Central memory CD8-positive, alpha-beta T cell (primary cell): ENCODE results near the gene ERRFI1.

Experiments
- ATAC-seq: fragments of 150-1000 bp; cut with Tn5 transposase; replicated peaks from 2 replicates; pipeline ENCODE4 v1.10.0; 2022; ENCODE audit warnings: mild to moderate bottlenecking, moderate FRiP score, moderate number of reproducible peaks; ENCODE audit not compliant: poor library complexity, severe bottlenecking; ENCODE audit errors: extremely low read depth
- DNase-seq, 2 donors: peaks; one replicate each; pipeline ENCODE4 v3.0.0; 2021; ENCODE audit warnings: low spot score in 2 of 2
- H3K27ac Mint-ChIP-seq: one replicate; pipeline ENCODE4 v1.8.0; 2022; ENCODE audit warnings: low read depth, mild to moderate bottlenecking, moderate library complexity, mixed read lengths
- H3K27me3 Mint-ChIP-seq: one replicate; pipeline ENCODE4 v1.8.0; 2022; ENCODE audit warnings: mixed read lengths
- H3K36me3 Mint-ChIP-seq: one replicate; pipeline ENCODE4 v1.8.0; 2022; ENCODE audit warnings: mild to moderate bottlenecking, moderate library complexity, mixed read lengths; ENCODE audit not compliant: insufficient read depth
- H3K4me1 Mint-ChIP-seq: one replicate; pipeline ENCODE4 v1.8.0; 2022; ENCODE audit warnings: mixed read lengths
- H3K4me3 Mint-ChIP-seq: one replicate; pipeline ENCODE4 v1.8.0; 2022; ENCODE audit warnings: mild to moderate bottlenecking, moderate library complexity, mixed read lengths
- H3K9me3 Mint-ChIP-seq: one replicate; pipeline ENCODE4 v1.8.0; 2022; ENCODE audit warnings: mixed read lengths

Gene ERRFI1

DNA sequence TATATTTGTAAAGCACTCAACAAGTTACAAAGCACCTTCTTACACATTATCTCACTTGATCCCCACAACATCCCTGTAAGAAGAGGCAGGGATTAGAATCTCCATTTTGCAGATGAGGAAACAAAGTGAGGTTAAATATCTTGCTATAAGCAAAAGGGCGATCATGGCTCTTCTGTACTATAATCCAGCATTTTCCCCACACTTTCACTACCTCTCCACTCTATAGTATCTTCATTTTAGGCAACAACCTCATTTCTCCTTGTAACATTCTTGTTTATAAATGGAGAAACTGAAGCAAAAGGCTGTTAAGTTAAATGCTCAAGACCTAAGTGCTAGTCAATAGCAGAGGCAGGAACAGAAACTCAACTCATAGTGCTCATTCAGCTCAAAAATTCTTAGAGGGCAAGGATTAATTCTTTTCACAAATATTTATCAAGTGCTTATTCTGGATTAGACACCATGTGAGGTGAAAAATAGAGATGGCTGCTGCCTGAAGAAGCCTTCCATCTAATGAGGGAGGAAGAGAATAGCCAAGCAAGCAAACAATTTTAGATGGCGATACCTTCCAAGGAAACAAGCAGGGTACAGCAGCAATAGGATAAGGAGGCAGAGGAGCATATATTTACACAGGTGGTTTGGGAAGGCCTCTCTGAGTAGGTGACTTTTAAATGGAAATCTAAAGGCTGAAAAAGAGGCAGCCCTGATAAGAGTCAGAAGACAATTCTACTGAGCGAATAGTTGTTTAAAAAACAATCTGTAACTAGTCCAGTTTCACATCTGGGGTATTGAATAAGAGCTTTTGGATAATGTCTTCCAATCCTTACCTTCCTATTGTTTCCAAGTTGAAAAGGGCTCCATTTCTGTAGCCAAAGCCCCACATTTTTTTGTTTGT, 3.5 kb downstream of the ERRFI1 start:
- ATAC-seq: no peak
- H3K36me3 Mint-ChIP-seq: peaks cover 10% of the 10 kb centered on the region
- no peak overlapping the region for H3K27ac Mint-ChIP-seq
- H3K27me3 Mint-ChIP-seq: peaks cover 9% of the 10 kb centered on the region
- H3K9me3 Mint-ChIP-seq: no peaks in the 10 kb centered on the region
- H3K4me1 Mint-ChIP-seq: peaks cover 14% of the 10 kb centered on the region
- no peak for DNase-seq
- H3K4me3 Mint-ChIP-seq: no peak overlapping the region

DNA sequence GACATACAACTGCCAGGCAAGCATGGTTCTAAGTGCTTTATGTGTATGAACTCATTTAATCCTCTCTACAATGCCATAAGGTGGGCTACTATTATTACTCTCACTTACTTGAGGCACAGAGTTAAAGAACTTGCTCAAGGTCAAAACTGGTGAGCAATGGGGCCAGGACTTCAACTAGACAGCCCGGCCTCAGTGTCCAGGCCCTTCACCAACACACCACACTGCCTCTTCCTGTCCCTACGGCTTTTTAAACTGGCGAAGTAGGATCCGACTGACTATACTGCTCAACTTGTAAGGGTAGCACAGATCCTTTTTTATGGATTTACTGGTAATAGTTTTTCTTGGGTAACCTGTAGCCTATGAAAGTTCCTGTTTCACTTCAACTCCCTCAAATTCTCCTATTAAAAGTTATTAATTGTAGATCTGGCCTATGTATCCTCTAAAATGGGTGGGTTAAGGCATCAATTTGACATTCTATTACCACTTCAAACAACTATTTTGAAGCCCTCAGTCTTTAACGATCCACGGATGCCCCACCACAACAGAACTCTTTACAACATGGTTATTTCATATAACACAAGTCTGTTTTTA, 4.3 kb downstream of the ERRFI1 start:
- no peaks in the 10 kb centered on the region for H3K9me3 Mint-ChIP-seq
- H3K36me3 Mint-ChIP-seq: peaks cover 6% of the 10 kb centered on the region
- H3K4me1 Mint-ChIP-seq: peaks cover 11% of the 10 kb centered on the region
- DNase-seq: no peak
- peaks cover 11% of the 10 kb centered on the region for H3K27me3 Mint-ChIP-seq
- H3K4me3 Mint-ChIP-seq: no peak overlapping the region
- no peak overlapping the region for H3K27ac Mint-ChIP-seq
- ATAC-seq: no peak

DNA sequence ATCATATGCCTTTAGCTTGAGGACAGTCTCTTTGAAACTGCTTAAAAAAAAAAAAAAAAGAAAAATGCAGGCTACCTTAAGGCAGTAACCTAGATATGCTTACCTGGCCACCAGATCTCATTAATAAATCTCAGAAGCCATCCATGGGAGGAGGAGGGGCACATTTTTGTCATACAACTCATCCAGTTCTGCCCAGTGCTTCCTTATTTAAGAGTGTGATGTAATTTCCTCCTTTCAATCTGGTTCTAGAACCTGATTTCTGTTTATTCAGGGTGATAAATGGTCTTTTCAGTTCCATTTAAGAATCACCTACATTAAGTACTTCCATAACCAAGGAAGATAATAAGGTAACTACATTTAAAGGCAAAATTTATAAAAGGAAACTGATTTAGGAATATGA, 6.1 kb downstream of the ERRFI1 start:
- ATAC-seq: no peak

DNA sequence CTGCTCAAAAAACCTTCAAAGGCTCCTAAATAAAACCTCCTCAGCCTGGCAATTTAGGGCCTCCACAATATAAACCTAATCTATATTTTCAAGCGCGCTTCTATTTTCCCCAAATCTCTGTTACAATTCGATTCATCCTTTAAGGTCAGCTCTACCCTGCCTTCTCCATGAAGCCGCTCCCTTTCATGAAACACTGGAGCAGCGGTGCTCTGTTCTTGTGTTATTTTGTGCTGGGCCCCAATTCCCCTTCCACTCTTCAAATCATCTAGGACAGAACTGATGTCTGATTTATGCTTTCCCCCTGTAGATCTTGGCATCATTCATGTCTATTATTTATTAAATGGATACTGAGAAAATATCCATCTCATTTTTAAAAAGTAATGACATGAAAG, 6.9 kb downstream of the ERRFI1 start:
- H3K9me3 Mint-ChIP-seq: no peaks in the 10 kb centered on the region
- no peak for DNase-seq
- peaks cover 6% of the 10 kb centered on the region for H3K4me1 Mint-ChIP-seq
- H3K4me3 Mint-ChIP-seq: no peak overlapping the region
- no peaks in the 10 kb centered on the region for H3K36me3 Mint-ChIP-seq
- H3K27ac Mint-ChIP-seq: no peak overlapping the region
- H3K27me3 Mint-ChIP-seq: peaks cover 7% of the 10 kb centered on the region
- no peak for ATAC-seq

More for the DNA sequence above, 6.1 kb downstream of the ERRFI1 start:
- Mint-ChIP-seq H3K27me3 (peaks cover 11% of the 10 kb centered on the region), H3K4me1 (peaks cover 4% of the 10 kb centered on the region), H3K4me3 (no peak overlapping the region), H3K27ac (no peak overlapping the region), H3K36me3 (peaks cover under 1% of the 10 kb centered on the region), H3K9me3 (no peaks in the 10 kb centered on the region)
- no peak for DNase-seq

DNA sequence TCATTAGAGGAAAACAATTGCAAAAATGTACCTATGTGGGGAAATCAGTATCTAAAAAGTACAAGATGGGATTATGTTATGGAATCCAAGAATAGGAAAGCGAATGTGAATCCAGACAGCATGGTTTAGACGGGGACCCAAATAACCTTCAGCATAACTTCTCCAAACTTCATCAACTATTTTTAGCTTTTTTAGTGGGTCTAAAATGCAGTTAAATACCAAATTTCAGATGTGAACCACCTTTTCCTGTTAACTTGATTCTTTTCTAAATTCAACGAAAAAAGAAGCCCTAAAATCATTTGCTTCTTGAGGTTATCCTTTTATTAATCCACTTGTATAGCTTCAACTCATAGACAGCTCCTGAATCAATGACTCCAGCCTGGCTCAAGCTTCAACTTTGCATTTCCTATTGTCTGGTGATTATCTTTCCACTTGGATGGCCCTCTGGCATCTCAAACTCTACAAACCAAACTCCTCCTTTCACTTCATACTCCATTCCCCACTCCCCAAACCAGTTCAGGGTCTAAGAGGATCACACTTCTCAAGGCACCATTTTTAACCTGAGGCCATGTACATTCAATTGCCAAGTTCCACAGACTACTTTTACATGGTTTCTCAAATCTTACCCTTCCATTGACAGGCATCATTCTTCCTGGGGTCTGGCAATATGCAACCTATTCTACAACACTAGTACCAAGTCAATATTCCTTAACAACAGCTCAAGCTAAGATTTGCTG, 7.4 kb downstream of the ERRFI1 start:
- peaks cover 6% of the 10 kb centered on the region for H3K4me1 Mint-ChIP-seq
- DNase-seq: no peak
- H3K4me3 Mint-ChIP-seq: no peak overlapping the region
- no peaks in the 10 kb centered on the region for H3K36me3 Mint-ChIP-seq
- H3K9me3 Mint-ChIP-seq: no peaks in the 10 kb centered on the region
- no peak overlapping the region for H3K27ac Mint-ChIP-seq
- no peak for ATAC-seq
- H3K27me3 Mint-ChIP-seq: peaks cover 7% of the 10 kb centered on the region

DNA sequence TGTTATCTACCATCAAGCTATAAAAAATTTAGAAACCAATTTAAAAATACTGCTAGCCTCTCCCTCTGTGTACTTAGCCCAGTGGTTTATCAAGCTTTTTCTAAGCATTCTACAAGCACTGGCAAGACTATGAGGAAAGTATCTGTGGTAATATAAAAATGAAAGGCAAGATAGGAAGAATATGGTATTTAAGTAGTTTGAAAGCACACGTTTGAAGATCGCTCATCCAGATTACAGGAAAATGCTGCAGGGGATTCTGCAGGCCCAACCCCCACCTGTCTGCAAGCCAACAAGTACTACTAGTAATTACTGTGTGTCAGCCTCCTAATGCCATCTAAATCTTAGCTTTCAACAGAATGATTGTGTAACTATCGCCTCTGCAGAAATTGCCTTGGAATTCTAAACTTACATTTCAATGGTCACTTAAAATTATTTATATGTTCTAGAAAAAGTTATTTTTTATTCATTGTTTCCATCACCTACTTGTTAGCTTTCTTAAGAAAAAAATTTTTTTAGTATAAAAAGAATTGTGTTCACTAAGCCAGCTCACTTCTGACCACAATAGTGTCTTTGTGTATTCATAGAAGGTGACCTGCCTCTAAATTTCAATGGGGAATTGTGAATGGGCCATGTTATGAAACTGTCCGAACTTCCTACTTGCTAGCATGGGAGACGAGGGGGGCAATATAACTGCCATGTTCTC, 8.5 kb downstream of the ERRFI1 start:
- DNase-seq: no peak
- H3K4me3 Mint-ChIP-seq: no peak overlapping the region
- no peaks in the 10 kb centered on the region for H3K9me3 Mint-ChIP-seq
- no peak overlapping the region for H3K27ac Mint-ChIP-seq
- peaks cover 7% of the 10 kb centered on the region for H3K27me3 Mint-ChIP-seq
- no peak for ATAC-seq
- peaks cover 6% of the 10 kb centered on the region for H3K4me1 Mint-ChIP-seq
- H3K36me3 Mint-ChIP-seq: no peaks in the 10 kb centered on the region

DNA sequence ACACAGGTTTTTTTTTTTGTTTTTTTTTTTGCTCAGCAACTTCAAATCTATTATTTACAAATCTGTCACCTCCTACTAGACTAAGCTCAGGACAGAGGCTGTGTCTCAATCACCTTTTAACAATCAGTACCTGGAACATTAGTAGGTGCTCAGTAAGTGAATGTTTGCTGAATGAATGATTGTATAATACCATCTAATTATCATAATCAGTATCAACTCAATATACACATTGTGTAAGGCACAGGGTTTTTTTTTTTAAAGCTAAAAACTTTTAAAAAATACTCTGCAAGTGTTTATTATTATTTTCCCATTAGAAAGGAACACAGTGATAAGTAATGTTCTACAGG, 9.2 kb downstream of the ERRFI1 start:
- no peak for ATAC-seq
- Mint-ChIP-seq H3K36me3 (no peaks in the 10 kb centered on the region), H3K4me3 (no peak overlapping the region), H3K27ac (no peak overlapping the region), H3K9me3 (no peaks in the 10 kb centered on the region), H3K4me1 (peaks cover 6% of the 10 kb centered on the region), H3K27me3 (peaks cover 7% of the 10 kb centered on the region)
- no peak for DNase-seq

DNA sequence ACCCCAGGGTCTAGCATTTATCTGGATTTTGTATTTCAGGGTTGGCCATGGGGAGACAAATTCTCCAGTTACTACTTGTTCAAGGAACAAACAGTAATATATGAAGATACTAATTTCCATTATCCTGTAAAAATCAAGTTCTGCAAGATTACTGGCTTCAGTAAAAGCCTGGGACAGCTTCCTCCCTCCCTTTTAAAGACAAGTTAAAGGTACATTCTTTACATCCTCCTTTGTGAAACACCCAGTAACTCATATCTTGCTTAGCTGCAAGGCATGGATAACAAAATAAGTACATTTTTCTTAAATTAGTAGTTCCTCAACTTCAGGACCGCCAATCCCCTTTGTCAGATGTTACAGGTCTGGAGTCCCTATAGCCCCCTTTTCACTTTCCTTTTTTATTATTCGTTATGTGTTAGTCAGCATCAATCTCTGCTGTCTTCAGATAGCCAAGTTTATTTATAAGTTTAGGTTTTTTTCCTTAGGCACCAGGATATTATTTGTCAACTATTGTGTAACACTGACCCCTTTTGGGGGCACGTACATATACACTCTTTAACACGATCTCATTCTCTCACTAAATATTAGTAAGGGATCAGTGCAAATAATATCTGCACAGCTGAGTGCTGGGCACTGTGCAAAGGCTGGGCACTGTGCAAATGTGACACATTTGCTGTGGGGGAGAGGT, 9.8 kb downstream of the ERRFI1 start:
- DNase-seq: no peak
- no peak for ATAC-seq
- no peaks in the 10 kb centered on the region for H3K36me3 Mint-ChIP-seq
- H3K27me3 Mint-ChIP-seq: peaks cover 7% of the 10 kb centered on the region
- no peak overlapping the region for H3K27ac Mint-ChIP-seq
- H3K4me3 Mint-ChIP-seq: no peak overlapping the region
- no peaks in the 10 kb centered on the region for H3K9me3 Mint-ChIP-seq
- H3K4me1 Mint-ChIP-seq: peaks cover 6% of the 10 kb centered on the region

DNA sequence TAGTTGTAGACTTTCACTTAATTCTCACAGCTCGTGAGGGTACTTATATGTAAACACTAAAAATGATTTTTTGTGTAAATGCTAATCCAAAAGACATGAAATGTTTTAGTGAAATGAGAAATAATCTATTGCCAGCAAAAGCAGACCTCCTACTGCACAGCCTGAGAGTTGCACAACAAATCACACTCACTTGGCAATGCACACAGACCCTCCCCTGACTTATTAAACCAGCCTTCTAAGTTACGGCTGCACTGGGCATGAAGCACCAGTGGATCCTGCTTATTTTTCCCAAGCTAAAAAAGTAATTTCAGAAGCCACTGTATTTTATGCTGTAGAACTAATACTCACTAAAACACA, 10.3 kb downstream of the ERRFI1 start:
- no peak overlapping the region for H3K27ac Mint-ChIP-seq
- H3K27me3 Mint-ChIP-seq: peaks cover 7% of the 10 kb centered on the region
- no peaks in the 10 kb centered on the region for H3K9me3 Mint-ChIP-seq
- no peaks in the 10 kb centered on the region for H3K36me3 Mint-ChIP-seq
- peaks cover 6% of the 10 kb centered on the region for H3K4me1 Mint-ChIP-seq
- no peak overlapping the region for H3K4me3 Mint-ChIP-seq
- no peak for ATAC-seq
- DNase-seq: no peak

DNA sequence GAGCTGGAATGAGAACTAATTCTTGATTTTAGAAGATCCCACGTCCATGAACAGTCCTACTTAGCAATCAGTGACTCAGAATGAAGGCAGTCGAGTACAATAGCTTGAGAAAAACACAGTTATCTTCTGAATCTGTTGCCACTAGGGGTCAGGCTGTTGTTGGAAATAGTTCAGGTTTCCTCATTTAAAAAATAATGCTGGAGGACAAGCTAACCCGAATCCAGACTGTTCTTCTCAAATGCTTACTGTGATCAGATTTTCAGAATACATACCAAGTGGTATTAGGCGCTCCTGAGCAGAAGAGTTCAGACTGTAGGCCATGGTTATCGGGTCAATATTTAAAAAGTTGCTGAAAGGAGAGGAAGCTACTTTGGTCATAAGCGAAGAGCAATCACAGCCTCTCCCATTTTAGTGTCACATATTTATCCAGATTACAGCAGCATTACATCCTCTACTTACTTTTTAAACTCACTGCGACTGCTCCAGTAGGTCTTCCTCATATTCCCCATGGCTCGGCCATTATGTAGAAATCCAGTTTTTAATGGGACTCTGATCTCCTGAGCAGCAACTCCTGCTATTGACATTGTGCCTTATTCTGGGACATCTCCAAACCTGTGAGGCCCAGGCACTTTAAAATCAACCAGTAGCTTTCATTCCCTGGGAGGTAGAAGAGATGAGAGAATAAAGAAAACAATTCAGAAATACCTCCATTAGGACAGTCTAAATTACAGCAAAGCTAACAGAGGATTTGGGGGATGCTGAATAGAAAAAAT, 10.9 kb downstream of the ERRFI1 start:
- Mint-ChIP-seq H3K9me3 (no peaks in the 10 kb centered on the region), H3K36me3 (no peaks in the 10 kb centered on the region), H3K27ac (no peak overlapping the region), H3K4me3 (no peak overlapping the region), H3K4me1 (peaks cover 6% of the 10 kb centered on the region), H3K27me3 (peaks cover 7% of the 10 kb centered on the region)
- peak in 1 of 2 donors; percentile 25 for DNase-seq
- ATAC-seq: peak; percentile 32

DNA sequence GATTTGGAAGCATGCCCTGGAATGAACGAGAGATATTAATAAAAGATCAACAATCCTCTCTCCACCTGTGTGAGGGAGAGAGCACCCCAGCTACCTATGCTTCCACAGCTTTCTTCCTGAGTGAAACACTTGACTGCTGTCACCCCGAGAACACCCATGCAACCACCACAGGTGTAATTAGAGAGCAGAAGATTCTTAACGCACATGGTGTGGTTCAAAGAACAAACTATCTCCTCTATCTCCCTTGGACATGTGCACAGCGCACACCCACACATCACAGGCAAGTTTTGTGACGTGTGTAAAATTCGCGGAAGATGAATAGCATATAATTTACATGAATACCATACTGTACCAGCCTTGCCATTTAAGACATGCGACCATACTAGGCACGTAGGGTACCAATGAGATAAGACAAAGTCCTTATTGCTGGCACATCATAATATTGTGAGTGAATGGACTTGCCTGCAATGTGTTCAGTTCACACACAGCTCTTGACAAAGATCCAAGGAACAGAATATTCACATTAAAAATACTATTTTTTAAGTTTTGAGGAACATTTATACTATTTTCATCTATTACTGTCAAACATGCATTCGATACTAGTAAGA, 11.6 kb downstream of the ERRFI1 start:
- Mint-ChIP-seq H3K4me3 (no peak overlapping the region), H3K27me3 (peaks cover 7% of the 10 kb centered on the region)

More for the DNA sequence above, 11.6 kb downstream of the ERRFI1 start:
- no peak for DNase-seq
- ATAC-seq: no peak
- Mint-ChIP-seq H3K36me3 (no peaks in the 10 kb centered on the region), H3K27ac (no peak overlapping the region), H3K9me3 (no peaks in the 10 kb centered on the region), H3K4me1 (peaks cover 6% of the 10 kb centered on the region)
